Lower leg skin (tissue), 4 donors: ENCODE data around the gene GRID2. TPM values are rescaled to one million over a fixed set of nuclear protein-coding genes. Genes with fewer than 3 reads are reported as not detected.

Experiments used
- DNase-seq, 2 donors: peaks; one replicate each; pipeline ENCODE4 v3.0.0-alpha.2; 2019; ENCODE audit warnings: low spot score in 2 of 2
- H3K4me3 ChIP-seq: fragments of 200-600 bp; sonication (generic); 2 replicates; pipeline ENCODE4 v1.5.1; 2017; ENCODE audit warnings: mild to moderate bottlenecking, low read depth; ENCODE audit not compliant: poor library complexity, severe bottlenecking
- POLR2A ChIP-seq, 2 donors: fragments of 450-650 bp; IDR thresholded peaks; one replicate each; pipeline ENCODE4 v1.6.1; 2016 to 2017; ENCODE audit warnings: antibody characterized with exemption in 2 of 2, mild to moderate bottlenecking in 1 of 2, moderate library complexity in 1 of 2
- WGBS, 2 donors: methylation state at CpG; one replicate each; pipeline ENCODE4 v1.1.5; 2018; 5-methylcytosine and 5-hydroxymethylcytosine counted together
- intact Hi-C: fragments of 100-400 bp; cut with DNase I; formaldehyde crosslinking; loops from one replicate; pipeline ENCODE4 v1.15.0; 2023; ENCODE audit warnings: low total_unique reads
- total RNA-seq, 4 donors: library from RNA; depleted of rRNA; stranded (reverse); fragments of >200 nt; gene quantifications; one replicate each; pipeline ENCODE4 v1.1.0, GENCODE V29; 2016
- TF ChIP-seq, protein P1 (sequence below), 3 donors: fragments of 450-650 bp; IDR thresholded peaks; one replicate each; pipeline ENCODE4 v1.5.1; 2016; ENCODE audit warnings: antibody characterized with exemption in 3 of 3, mild to moderate bottlenecking in 3 of 3, moderate library complexity in 2 of 3

Gene GRID2
- total RNA-seq, 4 donors from 2014 or later, result not detected

GRCh38 chr4:93221771-93222170 lies 918.0 kb downstream of the GRID2 start:
- H3K4me3 ChIP-seq, result no peak overlapping the region
- intact Hi-C loops, result no loop called here
- 53 to 61% methylated on average over 8 of the region's 8 CpGs for WGBS, 2 donors
- no peak for DNase-seq
- TF ChIP-seq, protein P1, sequence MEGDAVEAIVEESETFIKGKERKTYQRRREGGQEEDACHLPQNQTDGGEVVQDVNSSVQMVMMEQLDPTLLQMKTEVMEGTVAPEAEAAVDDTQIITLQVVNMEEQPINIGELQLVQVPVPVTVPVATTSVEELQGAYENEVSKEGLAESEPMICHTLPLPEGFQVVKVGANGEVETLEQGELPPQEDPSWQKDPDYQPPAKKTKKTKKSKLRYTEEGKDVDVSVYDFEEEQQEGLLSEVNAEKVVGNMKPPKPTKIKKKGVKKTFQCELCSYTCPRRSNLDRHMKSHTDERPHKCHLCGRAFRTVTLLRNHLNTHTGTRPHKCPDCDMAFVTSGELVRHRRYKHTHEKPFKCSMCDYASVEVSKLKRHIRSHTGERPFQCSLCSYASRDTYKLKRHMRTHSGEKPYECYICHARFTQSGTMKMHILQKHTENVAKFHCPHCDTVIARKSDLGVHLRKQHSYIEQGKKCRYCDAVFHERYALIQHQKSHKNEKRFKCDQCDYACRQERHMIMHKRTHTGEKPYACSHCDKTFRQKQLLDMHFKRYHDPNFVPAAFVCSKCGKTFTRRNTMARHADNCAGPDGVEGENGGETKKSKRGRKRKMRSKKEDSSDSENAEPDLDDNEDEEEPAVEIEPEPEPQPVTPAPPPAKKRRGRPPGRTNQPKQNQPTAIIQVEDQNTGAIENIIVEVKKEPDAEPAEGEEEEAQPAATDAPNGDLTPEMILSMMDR (IDR thresholded peaks at IDR 0.05), result no peak
- TF ChIP-seq POLR2A (IDR thresholded peaks at IDR 0.05), result no peak

- intact Hi-C loops, result no loop called here
- no peak for DNase-seq
- no peak overlapping the region for H3K4me3 ChIP-seq
- TF ChIP-seq, protein P1 (IDR thresholded peaks at IDR 0.05), result no peak
- no peak for TF ChIP-seq POLR2A (IDR thresholded peaks at IDR 0.05)
- WGBS, 2 donors, result 20 to 28% methylated on average over 3 of the region's 3 CpGs
Observed at GRCh38 chr4:93228021-93228420, 924.3 kb downstream of the GRID2 start.

GRCh38 chr4:93232883-93233282 lies 929.1 kb downstream of the GRID2 start:
- intact Hi-C loops, result no loop called here
- no peak for DNase-seq
- no peak for TF ChIP-seq POLR2A (IDR thresholded peaks at IDR 0.05)
- TF ChIP-seq, protein P1 (IDR thresholded peaks at IDR 0.05), result no peak
- WGBS, 2 donors, result 78% methylated on average over 2 of the region's 2 CpGs
- no peak overlapping the region for H3K4me3 ChIP-seq

DNA sequence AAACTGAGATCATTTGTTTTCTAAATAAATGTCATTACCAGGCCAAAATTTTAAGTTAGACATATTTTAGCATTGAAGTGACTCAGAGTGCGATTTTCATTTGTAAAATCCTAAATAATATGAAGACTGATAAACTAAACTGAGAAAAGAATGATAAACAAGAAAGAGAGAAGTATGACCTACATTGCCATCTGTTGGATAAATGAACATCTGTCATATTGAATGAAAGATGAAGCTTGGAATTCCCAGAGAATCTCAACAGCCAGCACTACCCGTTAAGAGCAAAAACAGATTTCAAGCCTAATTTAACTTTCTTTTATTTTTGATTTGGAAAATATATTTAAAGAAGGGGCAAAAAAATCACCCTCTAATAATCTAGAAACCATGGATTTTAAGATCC lies 933.8 kb downstream of the GRID2 start:
- intact Hi-C loops, result no loop called here
- TF ChIP-seq POLR2A (IDR thresholded peaks at IDR 0.05), result no peak
- TF ChIP-seq, protein P1 (IDR thresholded peaks at IDR 0.05), result no peak
- WGBS, 2 donors, result 65 to 71% methylated on average over 2 of the region's 2 CpGs
- H3K4me3 ChIP-seq, result no peak overlapping the region
- no peak for DNase-seq

DNA sequence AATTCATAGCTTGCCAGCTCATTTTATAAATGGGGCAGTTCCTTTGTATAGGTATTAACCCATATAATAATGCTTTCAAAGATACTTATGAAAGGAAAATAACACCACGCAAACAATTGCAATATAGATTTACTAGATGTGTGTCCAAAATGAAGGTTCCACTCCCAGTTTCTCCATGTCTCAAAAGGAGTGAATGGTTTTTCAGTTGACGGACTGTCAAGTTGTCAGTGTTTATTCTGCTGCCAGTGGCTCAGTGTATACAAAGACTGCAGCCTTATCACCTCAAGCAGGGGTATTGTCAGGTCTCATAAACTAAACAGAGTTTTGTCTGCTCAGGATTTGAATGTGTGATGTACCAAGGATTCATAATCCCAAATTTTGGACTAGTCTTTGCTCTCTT lies 939.5 kb downstream of the GRID2 start:
- DNase-seq, result no peak
- H3K4me3 ChIP-seq, result no peak overlapping the region
- TF ChIP-seq, protein P1 (IDR thresholded peaks at IDR 0.05), result no peak
- TF ChIP-seq POLR2A (IDR thresholded peaks at IDR 0.05), result no peak
- intact Hi-C loops, result no loop called here
- 92 to 95% methylated on average over 2 of the region's 2 CpGs for WGBS, 2 donors

DNA sequence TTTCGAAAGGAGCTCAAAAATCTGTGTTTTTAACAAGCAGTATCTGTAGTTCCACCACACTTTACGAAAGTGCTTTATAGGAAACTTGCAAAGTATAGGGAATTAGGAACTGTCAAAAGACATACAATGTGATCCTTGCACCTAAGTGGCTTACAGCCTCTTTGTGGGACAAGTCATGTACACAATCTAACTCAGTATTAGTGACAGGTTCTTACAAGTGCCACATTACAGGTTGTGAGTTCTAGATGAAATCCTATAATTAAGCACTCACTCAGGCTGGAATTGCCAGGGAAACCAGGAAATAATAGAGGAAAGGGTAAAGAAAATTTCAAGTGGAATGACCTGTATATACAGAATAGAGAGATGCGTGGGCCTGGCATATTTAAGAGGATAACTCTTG lies 957.4 kb downstream of the GRID2 start:
- TF ChIP-seq POLR2A (IDR thresholded peaks at IDR 0.05), result no peak
- TF ChIP-seq, protein P1 (IDR thresholded peaks at IDR 0.05), result no peak
- intact Hi-C loops, result no loop called here
- DNase-seq, result no peak
- H3K4me3 ChIP-seq, result no peak overlapping the region
- 95 to 97% methylated on average over 3 of the region's 3 CpGs for WGBS, 2 donors
